HepG2 (cell line): ENCODE data around the gene ARPC1B. TPM values are rescaled to one million over a fixed set of nuclear protein-coding genes. Genes with fewer than 3 reads are reported as not detected.
"Not testable (repeated sequence)": the region's sequence is repeated elsewhere in the genome, so short reads cannot be mapped to it uniquely, and the experiment has no call there.

Source experiments
- ATAC-seq: fragments of 200-7000 bp; cut with Tn5 transposase; 3 replicates; pipeline ENCODE4 v1.9.1; 2020; ENCODE audit warnings: mild to moderate bottlenecking, moderate library complexity
- BruUV-seq: library from RNA; stranded (reverse); fragments of 400-500 nt; replicated peaks from 2 replicates; lab custom pipeline; 2021; lab: Mats Ljungman, UMichigan
- CTCF ChIA-PET: fragments of 300-600 bp; formaldehyde crosslinking; extraction: SDS; loops from one replicate; lab custom pipeline; 2021; ENCODE audit warnings: low total read pairs, inconsistent platforms, low intra/inter-chr PET ratio; lab: Yijun Ruan, JAX
- POLR2A ChIA-PET: fragments of 350-600 bp; sonication (Branson Sonifier 250); formaldehyde crosslinking; loops from one replicate; lab custom pipeline; 2020; ENCODE audit warnings: antibody characterized with exemption, inconsistent platforms; lab: Yijun Ruan, JAX
- DNase-seq: peaks from one replicate; pipeline ENCODE4 v3.0.0-alpha.2; 2015; ENCODE audit warnings: low spot score
- FAIRE-seq: peaks from 3 replicates; lab custom pipeline; 2011; peaks lifted over from hg19 to GRCh38; lab: Jason Lieb, UNC
- H2AFZ ChIP-seq: one replicate; pipeline ENCODE4 v1.6.1; 2011; ENCODE audit warnings: low read length, inconsistent platforms
- H3K27ac ChIP-seq: fragments of 300-600 bp; 3 replicates; pipeline ENCODE4 v1.8.0; 2011; ENCODE audit warnings: mixed run types, mild to moderate bottlenecking, mixed read lengths, low read length, inconsistent platforms; ENCODE audit not compliant: insufficient read depth; ENCODE audit errors: extremely low read length
- H3K27me3 ChIP-seq, 2 experiments: fragments of 200-600 bp in 1 of 2; 2 replicates in 1 of 2; 3 replicates in 1 of 2; pipeline versions ENCODE4 v1.6.0 to v1.8.0; 2011; ENCODE audit warnings: low read length in 2 of 2, mild to moderate bottlenecking in 2 of 2, moderate library complexity in 2 of 2, inconsistent platforms in 1 of 2; ENCODE audit not compliant: insufficient read depth in 2 of 2, control insufficient read depth in 1 of 2
- H3K36me3 ChIP-seq, 2 experiments: fragments of 200-600 bp in 1 of 2; replicated peaks in 1 of 2; 2 replicates in 1 of 2; 3 replicates in 1 of 2; pipeline versions ENCODE4 v1.5.1 to v1.8.0; 2011; ENCODE audit warnings: low read length in 2 of 2, inconsistent platforms in 1 of 2; ENCODE audit not compliant: insufficient read depth in 2 of 2, control insufficient read depth in 1 of 2
- H3K4me1 ChIP-seq: 2 replicates; pipeline ENCODE4 v1.5.1; 2012; ENCODE audit warnings: low read length, inconsistent platforms; ENCODE audit not compliant: insufficient read depth
- H3K4me2 ChIP-seq: 2 replicates; pipeline ENCODE4 v1.6.0; 2011; ENCODE audit warnings: low read depth, low read length, inconsistent platforms
- H3K4me3 ChIP-seq, 3 experiments: fragments of 200-600 bp in 1 of 3; sonication (generic), shearing (Covaris generic) in 1 of 3; replicated peaks in 1 of 3; 2 replicates each; pipeline ENCODE4 v1.5.1; 2011 to 2016; ENCODE audit warnings: low read length in 3 of 3, inconsistent platforms in 2 of 3, low read depth in 2 of 3, mild to moderate bottlenecking in 2 of 3, control low read depth in 1 of 3, mixed read lengths in 1 of 3; ENCODE audit not compliant: insufficient read depth in 1 of 3
- H3K79me2 ChIP-seq: one replicate; pipeline ENCODE4 v1.6.1; 2011; ENCODE audit warnings: low read length, inconsistent platforms; ENCODE audit not compliant: insufficient read depth
- H3K9ac ChIP-seq: 2 replicates; pipeline ENCODE4 v1.6.0; 2011; ENCODE audit warnings: mild to moderate bottlenecking, low read depth, low read length, inconsistent platforms; ENCODE audit not compliant: insufficient read depth
- H3K9me3 ChIP-seq: 2 replicates; pipeline ENCODE4 v1.5.1; 2012; ENCODE audit warnings: mild to moderate bottlenecking, low read length
- H4K20me1 ChIP-seq: 2 replicates; pipeline ENCODE4 v1.6.0; 2011; ENCODE audit warnings: inconsistent platforms, mild to moderate bottlenecking, low read length, moderate library complexity; ENCODE audit not compliant: insufficient read depth
- ATF6 ChIP-seq: sonication (generic); formaldehyde crosslinking; conservative IDR thresholded peaks from 2 replicates; pipeline ENCODE4 v1.4.0; 2020; ENCODE audit warnings: missing genetic modification reagents
- POLR2G ChIP-seq: fragments of 200-400 bp; formaldehyde crosslinking; IDR thresholded peaks from 2 replicates; pipeline ENCODE4 v1.6.1; 2018; ENCODE audit warnings: mild to moderate bottlenecking, low read depth, low read length, moderate library complexity
- WGBS: methylation state at CpG from one replicate; pipeline ENCODE4 v1.1.6; 2017; ENCODE audit warnings: low lambda C conversion rate; 5-methylcytosine and 5-hydroxymethylcytosine counted together
- in situ Hi-C: cut with HindIII; loops from 2 replicates; pipeline ENCODE4 v1.10.0; 2017; ENCODE audit warnings: low pct_unique_long_range_greater_than_20kb; ENCODE audit not compliant: extremely low pct_ligation_motif_present
- intact Hi-C: fragments of 100-400 bp; cut with micrococcal nuclease; formaldehyde crosslinking; loops from one replicate; pipeline ENCODE4 v1.10.0; 2022; ENCODE audit not compliant: unreplicated experiment
- polyA plus RNA-seq, 8 experiments: library from polyadenylated mRNA; depleted of rRNA in 3 of 8; stranded (reverse) in 7 of 8; unstranded in 1 of 8; fragments of >200 nt; fragmentation: Illumina TruSeq in 4 of 8; extraction: Trizol in 4 of 8; gene quantifications; 2 replicates each; pipeline versions ENCODE4 v1.2.1 to v1.2.3, GENCODE V29; 2011 to 2016; ENCODE audit warnings: low read depth in 4 of 8, missing spikeins in 1 of 8, mixed read lengths in 1 of 8; ENCODE audit not compliant: insufficient read depth in 1 of 8
- total RNA-seq, 5 experiments: library from RNA; depleted of rRNA; stranded (reverse); fragments of >200 nt; fragmentation: Illumina TruSeq; extraction: Trizol; gene quantifications; 2 replicates each; pipeline ENCODE4 v1.2.3, GENCODE V29; 2016; ENCODE audit warnings: low read depth in 1 of 5

The ARPC1B gene
- total and polyA plus RNA-seq, 2 of the 13 experiments (the other 11 are each of a cell fraction or from before 2014, with no cell fraction given): 72.9 to 89.1 TPM

GRCh38 chr7:99379043-99379577, 4.6 kb downstream of the ARPC1B start (continued):
- TF ChIP-seq ATF6 (CRISPR knock-in tag) (no peak), POLR2G (no peak)
- TF ChIP-seq, all 625 proteins: peak for 0

- BruUV-seq: not testable (repeated sequence)
These were observed 5.1 kb downstream of the ARPC1B start for GRCh38 chr7:99379693-99380031.

More at GRCh38 chr7:99379693-99380031, 5.1 kb downstream of the ARPC1B start:
- H3K27me3 ChIP-seq, H3K36me3 ChIP-seq, DNase-seq, H2AFZ ChIP-seq, in situ Hi-C loops, ATAC-seq, FAIRE-seq, H3K4me2 ChIP-seq, H4K20me1 ChIP-seq, CTCF ChIA-PET, H3K9ac ChIP-seq, intact Hi-C loops, H3K9me3 ChIP-seq, H3K4me3 ChIP-seq: not testable (repeated sequence)
- POLR2A ChIA-PET: interaction anchor here (2.3 kb wide), 1 partner anchor 29 kb away, joined by 9 read pairs; the partner anchor contains the start of genes BUD31 and PDAP1
- 93% methylated on average over 7 of the region's 7 CpGs for WGBS
- Histone ChIP-seq H3K79me2 (peaks cover 27% of the 10 kb centered on the region), H3K4me1 (peaks cover 50% of the 10 kb centered on the region), H3K27ac (peak overlapping the region; percentile 91)
